Measurements from ENCODE around the gene TMEM255B.

GRCh38 chr13:113838711-113839201 lies 79.7 kb downstream of the TMEM255B start:
- no peak for TF ChIP-seq CTCF (IDR thresholded peaks at IDR 0.05; ENCODE audit: extremely low read depth in 1 of 2, insufficient read depth in 1 of 2, low read depth in 1 of 2, low read length in 2 of 2)
- TF ChIP-seq MYC (IDR thresholded peaks at IDR 0.05; ENCODE audit: low read depth, low read length) = no peak
- TF ChIP-seq JUN (IDR thresholded peaks at IDR 0.05; ENCODE audit: borderline replicate concordance, insufficient read depth, insufficient read length, low read depth) = no peak
